Trophoblast cell (in vitro differentiated cells and primary cell): ENCODE results near the gene DNAH14.
"Not testable (repeated sequence)": the region's sequence is repeated elsewhere in the genome, so short reads cannot be mapped to it uniquely, and the experiment has no call there.

Experiments used
- DNase-seq, 2 donors: peaks; one replicate each; pipeline ENCODE4 v3.0.0-alpha.2; 2016
- H2AFZ ChIP-seq: 2 replicates; pipeline ENCODE4 v1.6.1; 2013; ENCODE audit warnings: low read length, moderate library complexity, mild to moderate bottlenecking; ENCODE audit not compliant: insufficient read depth, poor library complexity
- H2AK5ac ChIP-seq: 2 replicates; pipeline ENCODE4 v1.6.1; 2013; ENCODE audit warnings: mild to moderate bottlenecking, low read length
- H2BK120ac ChIP-seq: 2 replicates; pipeline ENCODE4 v1.6.1; 2013; ENCODE audit warnings: low read length, mild to moderate bottlenecking, moderate library complexity; ENCODE audit not compliant: insufficient read depth, poor library complexity
- H2BK12ac ChIP-seq: 2 replicates; pipeline ENCODE4 v1.6.1; 2013; ENCODE audit warnings: mild to moderate bottlenecking, low read length, moderate library complexity
- H2BK5ac ChIP-seq: 2 replicates; pipeline ENCODE4 v1.6.1; 2013; ENCODE audit warnings: low read length, low read depth, moderate library complexity, mild to moderate bottlenecking; ENCODE audit not compliant: poor library complexity
- H3K14ac ChIP-seq: 2 replicates; pipeline ENCODE4 v1.6.1; 2013; ENCODE audit warnings: mild to moderate bottlenecking, low read length
- H3K18ac ChIP-seq: 2 replicates; pipeline ENCODE4 v1.6.1; 2013; ENCODE audit warnings: mild to moderate bottlenecking, low read length
- H3K23ac ChIP-seq: 2 replicates; pipeline ENCODE4 v1.6.1; 2013; ENCODE audit warnings: low read length
- H3K27ac ChIP-seq: 2 replicates; pipeline ENCODE4 v1.5.1; 2013; ENCODE audit warnings: low read depth, mild to moderate bottlenecking, inconsistent platforms, low read length, moderate library complexity
- H3K27me3 ChIP-seq: 2 replicates; pipeline ENCODE4 v1.6.1; 2013; ENCODE audit warnings: inconsistent platforms, mild to moderate bottlenecking, low read length, moderate library complexity; ENCODE audit not compliant: insufficient read depth
- H3K36me3 ChIP-seq, 2 experiments: 1 replicate in 1 of 2; 2 replicates in 1 of 2; pipeline ENCODE4 v1.6.1; 2013; ENCODE audit warnings: low read length in 2 of 2, mild to moderate bottlenecking in 2 of 2, moderate library complexity in 1 of 2; ENCODE audit not compliant: insufficient read depth in 2 of 2, control insufficient read depth in 1 of 2
- H3K4ac ChIP-seq: 2 replicates; pipeline ENCODE4 v1.6.1; 2013; ENCODE audit warnings: low read depth, mild to moderate bottlenecking, low read length, moderate library complexity
- H3K4me1 ChIP-seq, 2 experiments: 1 replicate in 1 of 2; 2 replicates in 1 of 2; pipeline ENCODE4 v1.6.1; 2013; ENCODE audit warnings: low read length in 2 of 2, mild to moderate bottlenecking in 2 of 2, moderate library complexity in 1 of 2; ENCODE audit not compliant: insufficient read depth in 2 of 2, control insufficient read depth in 1 of 2
- H3K4me2 ChIP-seq: 2 replicates; pipeline ENCODE4 v1.6.1; 2013; ENCODE audit warnings: inconsistent platforms, mild to moderate bottlenecking, low read length, moderate library complexity
- H3K4me3 ChIP-seq: 2 replicates; pipeline ENCODE4 v1.5.1; 2013; ENCODE audit warnings: mild to moderate bottlenecking, low read depth, low read length, inconsistent platforms
- H3K79me1 ChIP-seq: one replicate; pipeline ENCODE4 v1.6.1; 2013; ENCODE audit warnings: low read length
- H3K79me2 ChIP-seq: 2 replicates; pipeline ENCODE4 v1.6.1; 2013; ENCODE audit warnings: low read length, mild to moderate bottlenecking; ENCODE audit not compliant: control insufficient read depth, insufficient read depth, poor library complexity
- H3K9ac ChIP-seq: 2 replicates; pipeline ENCODE4 v1.6.1; 2013; ENCODE audit warnings: mild to moderate bottlenecking, low read length
- H3K9me3 ChIP-seq: 2 replicates; pipeline ENCODE4 v1.6.1; 2013; ENCODE audit warnings: low read depth, mild to moderate bottlenecking, control low read depth, inconsistent platforms, low read length; ENCODE audit not compliant: insufficient read depth
- H4K12ac ChIP-seq: 2 replicates; pipeline ENCODE4 v1.6.1; 2013; ENCODE audit warnings: low read depth, mild to moderate bottlenecking, low read length, moderate library complexity
- H4K8ac ChIP-seq: 2 replicates; pipeline ENCODE4 v1.6.1; 2013; ENCODE audit warnings: low read depth, mild to moderate bottlenecking, low read length, moderate library complexity
- H4K91ac ChIP-seq: one replicate; pipeline ENCODE4 v1.6.1; 2013; ENCODE audit warnings: low read depth, mild to moderate bottlenecking, low read length, moderate library complexity
- WGBS: extraction: QIAGEN DNeasy Blood & Tissue Kit; methylation state at CpG from one replicate; pipeline ENCODE4 v1.1.7; 2013; ENCODE audit warnings: missing lambda C conversion rate; ENCODE audit not compliant: insufficient read length, insufficient coverage; ENCODE audit errors: extremely low coverage; 5-methylcytosine and 5-hydroxymethylcytosine counted together

Gene DNAH14

DNA sequence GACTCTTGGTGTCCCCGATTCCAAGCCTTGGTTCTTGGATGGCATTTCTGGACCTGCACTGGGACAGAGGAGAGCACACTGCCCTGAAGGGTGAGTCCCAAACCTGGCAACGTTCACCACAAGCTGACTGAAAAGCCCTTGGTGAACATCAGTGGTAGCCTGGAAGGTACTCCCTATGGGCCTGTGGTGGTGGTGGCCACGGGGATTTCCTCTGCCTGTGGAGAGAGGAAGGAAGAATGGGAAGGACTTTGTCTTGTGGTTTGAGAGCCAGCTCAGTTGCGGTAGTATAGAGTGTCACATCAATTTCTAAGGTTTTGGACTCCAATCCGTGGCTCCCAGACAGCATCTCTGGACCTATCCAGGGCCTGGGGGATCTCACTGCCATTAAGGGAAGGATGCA is 50.7 kb downstream of the DNAH14 start:
- Histone ChIP-seq H4K8ac (no peak overlapping the region), H3K27me3 (no peaks in the 10 kb centered on the region), H2BK5ac (no peak overlapping the region), H2BK12ac (no peak overlapping the region), H4K12ac (no peak overlapping the region), H3K9ac (no peak overlapping the region), H3K4me3 (peak overlapping the region; percentile 1), H2AFZ (no peak overlapping the region), H3K27ac (no peak overlapping the region), H3K79me2 (no peaks in the 10 kb centered on the region), H3K14ac (no peak overlapping the region), H3K4me2 (no peak overlapping the region), H3K36me3 (peaks cover 0 to 2% of the 10 kb centered on the region in 2 experiments), H3K79me1 (no peaks in the 10 kb centered on the region), H2BK120ac (no peak overlapping the region), H2AK5ac (no peak overlapping the region), H3K9me3 (peaks cover 6% of the 10 kb centered on the region), H3K23ac (no peak overlapping the region), H3K18ac (no peak overlapping the region), H3K4ac (no peak overlapping the region), H3K4me1 (no peaks in the 10 kb centered on the region), H4K91ac (no peak overlapping the region)
- no CpG with 5 or more reads among the region's 5 CpGs for WGBS
- no peak for DNase-seq

DNA sequence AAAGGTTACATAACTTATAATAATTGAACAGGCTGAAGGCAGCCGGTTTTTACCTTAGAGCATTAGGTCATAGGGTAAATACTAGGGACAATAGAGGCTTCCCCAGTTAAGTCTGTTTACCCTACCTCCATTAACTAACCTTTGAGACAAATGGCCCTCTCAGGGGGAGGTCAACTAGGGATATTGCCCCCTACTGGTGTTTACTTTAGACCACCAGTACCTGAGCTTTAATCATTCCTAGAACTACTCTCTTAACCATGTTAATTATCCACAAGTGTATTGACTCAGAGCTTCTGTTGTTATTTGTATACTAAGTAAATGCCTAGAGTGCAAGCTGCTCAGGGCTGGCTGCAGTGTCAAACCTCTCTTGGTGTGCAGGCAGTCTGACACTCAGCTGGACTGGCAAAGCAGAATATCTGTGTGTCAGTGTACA is 52.5 kb downstream of the DNAH14 start:
- not testable (repeated sequence) for H3K4me1 ChIP-seq, DNase-seq, H2BK5ac ChIP-seq, H3K14ac ChIP-seq, H3K9ac ChIP-seq, H3K4me2 ChIP-seq, H3K4me3 ChIP-seq, H4K12ac ChIP-seq, H2BK12ac ChIP-seq, H2AK5ac ChIP-seq, H2AFZ ChIP-seq, H3K9me3 ChIP-seq, H3K4ac ChIP-seq, H4K91ac ChIP-seq, H3K27me3 ChIP-seq, H3K36me3 ChIP-seq, H3K27ac ChIP-seq, H3K18ac ChIP-seq, H3K79me1 ChIP-seq, H3K23ac ChIP-seq, H2BK120ac ChIP-seq, H4K8ac ChIP-seq, H3K79me2 ChIP-seq
- no CpG with 5 or more reads among the region's 1 CpG for WGBS

DNA sequence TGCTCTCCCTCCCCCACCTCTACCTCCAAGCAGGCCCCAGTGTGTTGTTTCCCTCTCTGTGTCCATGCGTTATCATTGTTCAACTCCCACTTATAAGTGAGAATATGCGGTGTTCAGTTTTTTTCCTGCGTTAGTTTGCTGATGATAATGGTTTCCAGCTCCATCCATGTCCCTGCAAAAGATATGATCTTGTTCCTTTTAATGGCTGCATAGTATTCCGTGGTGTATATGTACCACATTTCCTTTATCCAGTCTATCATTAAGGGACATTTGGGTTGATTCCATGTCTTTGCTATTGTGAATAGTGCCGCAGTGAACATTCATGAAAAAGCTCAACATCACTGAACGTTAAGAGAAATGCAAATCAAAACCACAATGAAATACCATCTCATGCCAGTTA is 58.6 kb downstream of the DNAH14 start:
- Histone ChIP-seq H3K79me2 (no peaks in the 10 kb centered on the region), H3K14ac (no peak overlapping the region), H3K9me3 (no peaks in the 10 kb centered on the region), H2BK12ac (no peak overlapping the region), H3K4ac (no peak overlapping the region), H3K27me3 (no peaks in the 10 kb centered on the region), H2AK5ac (no peak overlapping the region), H3K23ac (no peak overlapping the region), H4K12ac (no peak overlapping the region), H3K4me2 (no peak overlapping the region), H3K36me3 (no peaks in the 10 kb centered on the region), H3K79me1 (no peaks in the 10 kb centered on the region), H3K4me3 (no peak overlapping the region), H3K18ac (no peak overlapping the region), H2BK5ac (no peak overlapping the region), H2BK120ac (no peak overlapping the region), H3K4me1 (no peaks in the 10 kb centered on the region), H3K27ac (no peak overlapping the region), H2AFZ (no peak overlapping the region), H3K9ac (no peak overlapping the region), H4K91ac (no peak overlapping the region), H4K8ac (no peak overlapping the region)
- WGBS, result no CpG with 5 or more reads among the region's 6 CpGs
- no peak for DNase-seq

- Histone ChIP-seq H2BK120ac (no peak overlapping the region), H4K91ac (no peak overlapping the region), H3K4me1 (no peaks in the 10 kb centered on the region), H3K18ac (no peak overlapping the region), H3K79me2 (no peaks in the 10 kb centered on the region), H3K36me3 (no peaks in the 10 kb centered on the region), H2BK5ac (no peak overlapping the region), H3K4ac (no peak overlapping the region), H4K8ac (no peak overlapping the region), H3K9ac (no peak overlapping the region), H2BK12ac (no peak overlapping the region), H3K4me2 (no peak overlapping the region), H3K79me1 (no peaks in the 10 kb centered on the region), H3K27ac (no peak overlapping the region), H3K14ac (no peak overlapping the region), H2AK5ac (no peak overlapping the region), H3K23ac (no peak overlapping the region), H3K27me3 (no peaks in the 10 kb centered on the region), H2AFZ (no peak overlapping the region), H3K4me3 (no peak overlapping the region), H4K12ac (no peak overlapping the region), H3K9me3 (no peaks in the 10 kb centered on the region)
- DNase-seq, result no peak
- WGBS, result no CpG with 5 or more reads among the region's 1 CpG
Observed at GRCh38 chr1:224989615-224990014, 60.1 kb downstream of the DNAH14 start.
